Thoracic aorta (tissue), 2 donors: ENCODE results near the gene SCMH1. TPM values are rescaled to one million over a fixed set of nuclear protein-coding genes. Genes with fewer than 3 reads are reported as not detected.

Source experiments
- ATAC-seq: fragments of 150-250 bp; one replicate; pipeline ENCODE4 v1.8.0; 2017; ENCODE audit warnings: low read depth; ENCODE audit not compliant: insufficient number of reproducible peaks, low FRiP score
- DNase-seq: peaks from one replicate; pipeline ENCODE4 v3.0.0-alpha.2; 2020; ENCODE audit warnings: low spot score
- H3K27ac ChIP-seq, 2 donors: fragments of 200-600 bp; sonication (generic); 1 replicate in 1 of 2; 2 replicates in 1 of 2; pipeline ENCODE4 v1.5.1; 2016; ENCODE audit warnings: mild to moderate bottlenecking in 2 of 2, moderate library complexity in 2 of 2
- H3K27me3 ChIP-seq: fragments of 200-600 bp; sonication (generic); replicated peaks from 2 replicates; pipeline ENCODE4 v1.6.0; 2016; ENCODE audit warnings: mild to moderate bottlenecking; ENCODE audit not compliant: insufficient read depth
- H3K36me3 ChIP-seq: fragments of 200-600 bp; sonication (generic); one replicate; pipeline ENCODE4 v1.5.1; 2016
- H3K4me1 ChIP-seq, 2 donors: fragments of 200-600 bp; sonication (generic); 1 replicate in 1 of 2; 2 replicates in 1 of 2; pipeline versions ENCODE4 v1.5.1 to v1.6.0; 2016; ENCODE audit warnings: low read depth in 2 of 2, mild to moderate bottlenecking in 1 of 2; ENCODE audit not compliant: control insufficient read depth in 1 of 2
- H3K4me3 ChIP-seq: fragments of 200-600 bp; sonication (generic); 2 replicates; pipeline ENCODE4 v1.5.1; 2016; ENCODE audit warnings: mild to moderate bottlenecking
- H3K9me3 ChIP-seq: fragments of 200-600 bp; sonication (generic); 2 replicates; pipeline ENCODE4 v1.5.1; 2016
- total RNA-seq, 2 donors: library from RNA; depleted of rRNA; stranded (reverse); fragments of >200 nt; gene quantifications; one replicate each; pipeline versions ENCODE4 v1.1.0 to v1.2.3, GENCODE V29; 2016
- TF ChIP-seq, protein P1 (sequence below): fragments of 200-600 bp; sonication (generic); IDR thresholded peaks from one replicate; pipeline ENCODE4 v1.5.1; 2019; ENCODE audit warnings: antibody characterized with exemption

SCMH1 gene
- total RNA-seq, 2 donors from 2014 or later: 41.7 to 65.9 TPM

DNA sequence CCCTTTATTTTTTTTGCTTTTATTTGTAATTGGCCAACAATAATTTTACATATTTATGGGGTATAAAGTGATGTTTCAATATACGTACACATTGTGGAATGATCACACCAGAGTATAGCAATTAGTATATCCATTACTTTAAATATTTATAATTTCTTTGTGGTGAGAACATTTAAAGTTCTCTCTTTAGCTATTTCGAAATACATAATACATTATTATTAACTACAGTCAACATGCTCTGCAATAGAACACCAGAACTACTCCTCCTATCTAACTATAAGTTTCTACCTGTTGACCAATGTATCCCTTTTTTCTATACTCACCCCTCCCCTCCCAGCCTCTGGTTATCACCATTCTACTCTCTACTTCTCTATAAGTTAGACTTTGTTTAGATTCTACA, 77.4 kb downstream of the SCMH1 start:
- H3K27me3 ChIP-seq: no peaks in the 10 kb centered on the region
- DNase-seq (no peak), ATAC-seq (no peak)
- TF ChIP-seq, protein P1, sequence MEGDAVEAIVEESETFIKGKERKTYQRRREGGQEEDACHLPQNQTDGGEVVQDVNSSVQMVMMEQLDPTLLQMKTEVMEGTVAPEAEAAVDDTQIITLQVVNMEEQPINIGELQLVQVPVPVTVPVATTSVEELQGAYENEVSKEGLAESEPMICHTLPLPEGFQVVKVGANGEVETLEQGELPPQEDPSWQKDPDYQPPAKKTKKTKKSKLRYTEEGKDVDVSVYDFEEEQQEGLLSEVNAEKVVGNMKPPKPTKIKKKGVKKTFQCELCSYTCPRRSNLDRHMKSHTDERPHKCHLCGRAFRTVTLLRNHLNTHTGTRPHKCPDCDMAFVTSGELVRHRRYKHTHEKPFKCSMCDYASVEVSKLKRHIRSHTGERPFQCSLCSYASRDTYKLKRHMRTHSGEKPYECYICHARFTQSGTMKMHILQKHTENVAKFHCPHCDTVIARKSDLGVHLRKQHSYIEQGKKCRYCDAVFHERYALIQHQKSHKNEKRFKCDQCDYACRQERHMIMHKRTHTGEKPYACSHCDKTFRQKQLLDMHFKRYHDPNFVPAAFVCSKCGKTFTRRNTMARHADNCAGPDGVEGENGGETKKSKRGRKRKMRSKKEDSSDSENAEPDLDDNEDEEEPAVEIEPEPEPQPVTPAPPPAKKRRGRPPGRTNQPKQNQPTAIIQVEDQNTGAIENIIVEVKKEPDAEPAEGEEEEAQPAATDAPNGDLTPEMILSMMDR: no peak
- no peak overlapping the region for H3K27ac ChIP-seq
- no peaks in the 10 kb centered on the region for H3K4me1 ChIP-seq
- H3K4me3 ChIP-seq: no peak overlapping the region
- H3K36me3 ChIP-seq: no peaks in the 10 kb centered on the region
- H3K9me3 ChIP-seq: peaks cover 3% of the 10 kb centered on the region

DNA sequence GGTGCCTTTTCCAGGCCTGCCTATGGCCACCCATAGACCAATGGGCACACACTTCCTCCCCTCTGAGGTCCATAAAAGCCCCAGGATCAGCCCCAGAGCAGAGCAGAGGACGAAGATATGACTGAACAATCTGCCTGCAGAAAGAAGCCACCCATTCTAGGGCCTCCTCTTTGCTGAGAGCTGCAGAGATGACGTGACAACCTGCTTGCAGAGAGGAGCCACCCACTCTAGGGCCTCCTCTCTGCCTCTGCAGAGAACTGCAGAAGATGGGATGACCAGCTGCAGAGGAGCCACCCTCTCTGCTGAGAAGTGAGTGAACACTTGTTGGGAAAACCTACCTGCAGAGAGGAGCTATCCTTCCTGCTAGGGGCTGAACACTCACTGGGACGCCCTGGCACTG, 79.7 kb downstream of the SCMH1 start:
- Histone ChIP-seq H3K4me3 (no peak overlapping the region), H3K27me3 (no peaks in the 10 kb centered on the region), H3K4me1 (no peaks in the 10 kb centered on the region), H3K27ac (no peak overlapping the region), H3K9me3 (peaks cover 3% of the 10 kb centered on the region), H3K36me3 (no peaks in the 10 kb centered on the region)
- DNase-seq (no peak), ATAC-seq (no peak)
- TF ChIP-seq, protein P1: no peak

DNA sequence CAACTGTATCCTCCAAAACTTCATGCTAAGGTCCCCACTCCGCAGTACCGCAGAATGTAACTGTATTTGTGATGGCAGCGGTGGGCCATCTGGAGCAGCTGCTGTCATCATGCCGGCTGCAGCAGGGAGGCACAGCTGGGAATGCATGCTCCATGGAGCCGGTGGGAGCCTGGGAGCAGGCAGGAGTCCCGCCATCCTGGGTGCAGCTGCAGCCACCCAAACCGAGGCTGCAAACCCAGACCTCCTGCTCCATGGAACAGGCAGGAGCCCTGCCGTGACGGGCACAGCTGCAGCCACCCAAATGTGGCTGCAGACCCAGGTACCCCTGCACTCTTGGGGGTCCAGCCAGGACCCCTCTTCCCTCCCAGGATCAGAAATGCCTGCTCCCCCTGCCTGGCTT, 80.3 kb downstream of the SCMH1 start:
- no peak for DNase-seq
- Histone ChIP-seq H3K4me3 (no peak overlapping the region), H3K9me3 (no peaks in the 10 kb centered on the region), H3K27ac (no peak overlapping the region), H3K4me1 (no peaks in the 10 kb centered on the region), H3K27me3 (no peaks in the 10 kb centered on the region), H3K36me3 (no peaks in the 10 kb centered on the region)
- TF ChIP-seq, protein P1: no peak
- no peak for ATAC-seq

DNA sequence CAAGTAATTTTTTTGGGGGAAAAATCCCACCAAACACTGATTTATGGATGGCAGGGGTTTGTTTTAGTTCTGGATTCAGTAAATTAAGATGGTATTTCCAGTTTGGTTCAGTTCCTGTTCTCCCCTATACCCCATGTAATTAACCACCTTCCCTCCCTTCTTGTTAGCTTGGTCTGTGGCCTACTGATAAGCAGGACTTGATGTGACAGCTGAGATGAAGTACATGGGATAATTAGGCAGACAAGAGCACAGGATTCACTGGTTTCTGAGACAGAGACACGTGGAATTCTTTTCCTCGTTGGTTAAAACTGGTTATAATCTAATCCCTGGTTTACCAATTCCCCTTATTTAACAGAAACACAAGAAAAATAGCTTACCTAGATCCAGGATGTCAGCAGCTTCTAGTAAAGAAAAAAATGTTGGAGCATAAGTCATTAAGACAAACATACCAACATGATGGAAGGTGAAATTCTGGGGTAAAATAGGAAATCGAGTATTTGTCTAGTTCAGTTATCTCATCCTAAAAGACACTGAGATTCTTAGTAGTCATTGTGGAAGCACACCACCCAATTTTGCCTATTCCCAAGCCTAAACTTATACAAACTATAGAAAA, 81.5 kb downstream of the SCMH1 start:
- ATAC-seq: no peak
- no peak overlapping the region for H3K4me3 ChIP-seq
- H3K27me3 ChIP-seq: no peaks in the 10 kb centered on the region
- no peak for DNase-seq
- H3K36me3 ChIP-seq: no peaks in the 10 kb centered on the region
- H3K9me3 ChIP-seq: no peaks in the 10 kb centered on the region
- no peaks in the 10 kb centered on the region for H3K4me1 ChIP-seq
- TF ChIP-seq, protein P1: no peak
- no peak overlapping the region for H3K27ac ChIP-seq

DNA sequence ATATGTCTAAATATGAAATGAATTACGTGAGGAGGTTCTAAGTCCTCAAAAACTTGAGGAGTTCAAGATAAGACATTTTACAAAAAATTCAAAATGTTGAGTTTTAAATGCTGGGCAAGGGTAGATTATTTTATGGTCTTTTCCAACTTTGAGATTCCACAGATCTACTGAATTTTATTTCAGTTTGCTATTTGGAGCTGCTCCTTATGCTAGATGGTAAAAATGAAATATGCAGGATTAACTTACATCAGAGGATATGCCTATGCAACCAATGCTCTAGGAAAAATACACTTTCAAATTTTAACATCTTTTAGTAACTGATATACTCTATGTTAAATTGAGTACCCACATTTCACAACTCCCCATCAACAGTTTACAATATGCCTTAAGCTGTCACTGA, 83.1 kb downstream of the SCMH1 start:
- ATAC-seq (no peak), DNase-seq (no peak)
- Histone ChIP-seq H3K4me3 (no peak overlapping the region), H3K27me3 (no peaks in the 10 kb centered on the region), H3K27ac (no peak overlapping the region), H3K4me1 (no peaks in the 10 kb centered on the region), H3K36me3 (no peaks in the 10 kb centered on the region), H3K9me3 (no peaks in the 10 kb centered on the region)
- TF ChIP-seq, protein P1: no peak
